HG02798 (cell line): ENCODE measurements around the gene TPCN2.
"Not testable (repeated sequence)": the region's sequence is repeated elsewhere in the genome, so short reads cannot be mapped to it uniquely, and the experiment has no call there.

Experiments used
- ATAC-seq: cut with Tn5 transposase; IDR thresholded peaks from one replicate; pipeline ENCODE4 v1.9.1; 2021; ENCODE audit warnings: mild to moderate bottlenecking; ENCODE audit not compliant: unreplicated experiment, poor library complexity

Gene TPCN2

GRCh38 chr11:69048694-69049489, at the start of gene TPCN2:
TPCN2 (plus strand) TSS chr11:69048932; CDS start chr11:69048998, 66 bp downstream.
- peak; percentile 90 for ATAC-seq

GRCh38 chr11:68999093-68999747, 49.5 kb upstream of the TPCN2 start:
- ATAC-seq, result no peak

- ATAC-seq, result not testable (repeated sequence)
Observed at GRCh38 chr11:68999748-69000355, 48.9 kb upstream of the TPCN2 start.

- no peak for ATAC-seq
Observed at GRCh38 chr11:69000391-69000790, 48.3 kb upstream of the TPCN2 start.

GRCh38 chr11:69000831-69001242, 47.9 kb upstream of the TPCN2 start:
- no peak for ATAC-seq

GRCh38 chr11:69001243-69002081, 47.3 kb upstream of the TPCN2 start:
- no peak for ATAC-seq

GRCh38 chr11:69002110-69002569, 46.6 kb upstream of the TPCN2 start:
- no peak for ATAC-seq

- no peak for ATAC-seq
Observed at GRCh38 chr11:69002570-69003231, 46.0 kb upstream of the TPCN2 start.

GRCh38 chr11:69003301-69003865, 45.3 kb upstream of the TPCN2 start:
- ATAC-seq, result no peak

GRCh38 chr11:69003866-69004367, 44.8 kb upstream of the TPCN2 start:
- no peak for ATAC-seq

- ATAC-seq, result no peak
Observed at GRCh38 chr11:69004411-69005182, 44.1 kb upstream of the TPCN2 start.

GRCh38 chr11:69005183-69005630, 43.5 kb upstream of the TPCN2 start:
- no peak for ATAC-seq

- ATAC-seq, result no peak
Observed at GRCh38 chr11:69005631-69006368, 42.9 kb upstream of the TPCN2 start.

GRCh38 chr11:69006816-69007215, 41.9 kb upstream of the TPCN2 start:
- ATAC-seq, result no peak

- no peak for ATAC-seq
Observed at GRCh38 chr11:69007975-69008381, 40.8 kb upstream of the TPCN2 start.

- no peak for ATAC-seq
Observed at GRCh38 chr11:69008737-69009440, 39.8 kb upstream of the TPCN2 start.
